Loucy (cell line): ENCODE measurements around the gene COL11A2.
"Not testable (repeated sequence)": the region's sequence is repeated elsewhere in the genome, so short reads cannot be mapped to it uniquely, and the experiment has no call there.

Experiments
- H2AFZ ChIP-seq: fragments of 200-600 bp; sonication (generic); 2 replicates; pipeline ENCODE4 v1.6.0; 2016; ENCODE audit warnings: antibody characterized with exemption, mild to moderate bottlenecking, low read length, moderate library complexity
- H3F3A ChIP-seq: fragments of 200-600 bp; 2 replicates; pipeline ENCODE4 v1.6.0; 2016; ENCODE audit warnings: antibody characterized with exemption, low read depth, mild to moderate bottlenecking
- H3K27me3 ChIP-seq: fragments of 200-600 bp; sonication (generic); 2 replicates; pipeline ENCODE4 v1.6.1; 2014; ENCODE audit warnings: low read length, mild to moderate bottlenecking; ENCODE audit not compliant: insufficient read depth, poor library complexity, severe bottlenecking
- H3K36me3 ChIP-seq: fragments of 200-600 bp; sonication (generic); 2 replicates; pipeline ENCODE4 v1.6.1; 2016; ENCODE audit warnings: low read length; ENCODE audit not compliant: insufficient read depth
- H3K4me1 ChIP-seq: fragments of 200-600 bp; sonication (generic); 2 replicates; pipeline ENCODE4 v1.5.1; 2014; ENCODE audit warnings: low read length, mild to moderate bottlenecking; ENCODE audit not compliant: insufficient read depth, poor library complexity, severe bottlenecking
- H3K4me2 ChIP-seq: fragments of 200-600 bp; sonication (generic); 2 replicates; pipeline ENCODE4 v1.6.0; 2014; ENCODE audit warnings: antibody characterized with exemption, low read length, low read depth, mild to moderate bottlenecking; ENCODE audit not compliant: poor library complexity, severe bottlenecking
- H3K4me3 ChIP-seq: fragments of 200-600 bp; sonication (generic); 2 replicates; pipeline ENCODE4 v1.5.1; 2014; ENCODE audit warnings: low read length, mild to moderate bottlenecking, mixed read lengths; ENCODE audit not compliant: poor library complexity, severe bottlenecking
- H3K79me2 ChIP-seq: fragments of 200-600 bp; sonication (generic); 2 replicates; pipeline ENCODE4 v1.6.1; 2014; ENCODE audit warnings: low read length; ENCODE audit not compliant: insufficient read depth
- H3K9ac ChIP-seq: fragments of 200-600 bp; sonication (generic); 2 replicates; pipeline ENCODE4 v1.6.0; 2014; ENCODE audit warnings: mild to moderate bottlenecking, low read depth, low read length, moderate library complexity; ENCODE audit not compliant: poor library complexity, severe bottlenecking
- H3K9me2 ChIP-seq: fragments of 200-600 bp; sonication (generic); replicated peaks from 2 replicates; pipeline ENCODE4 v1.6.1; 2016; ENCODE audit warnings: low read depth, low read length, mixed read lengths
- H3K9me3 ChIP-seq: fragments of 200-600 bp; sonication (generic); 2 replicates; pipeline ENCODE4 v1.6.1; 2014; ENCODE audit warnings: mild to moderate bottlenecking, antibody characterized with exemption, low read length, low read depth; ENCODE audit not compliant: insufficient read depth
- H4K20me1 ChIP-seq: fragments of 200-600 bp; sonication (generic); 2 replicates; pipeline ENCODE4 v1.6.0; 2014; ENCODE audit warnings: antibody characterized with exemption, low read length, mild to moderate bottlenecking; ENCODE audit not compliant: insufficient read depth, poor library complexity, severe bottlenecking
- EZH2phosphoT487 ChIP-seq: fragments of 200-600 bp; IDR thresholded peaks from 2 replicates; pipeline ENCODE4 v1.6.1; 2018; ENCODE audit warnings: antibody characterized with exemption, mild to moderate bottlenecking, moderate library complexity, borderline replicate concordance
- TF ChIP-seq, protein P1 (sequence below): fragments of 200-600 bp; sonication (generic); conservative IDR thresholded peaks from 2 replicates; pipeline ENCODE4 v1.5.1; 2014; ENCODE audit warnings: mild to moderate bottlenecking, antibody characterized with exemption, low read length

COL11A2 gene

DNA sequence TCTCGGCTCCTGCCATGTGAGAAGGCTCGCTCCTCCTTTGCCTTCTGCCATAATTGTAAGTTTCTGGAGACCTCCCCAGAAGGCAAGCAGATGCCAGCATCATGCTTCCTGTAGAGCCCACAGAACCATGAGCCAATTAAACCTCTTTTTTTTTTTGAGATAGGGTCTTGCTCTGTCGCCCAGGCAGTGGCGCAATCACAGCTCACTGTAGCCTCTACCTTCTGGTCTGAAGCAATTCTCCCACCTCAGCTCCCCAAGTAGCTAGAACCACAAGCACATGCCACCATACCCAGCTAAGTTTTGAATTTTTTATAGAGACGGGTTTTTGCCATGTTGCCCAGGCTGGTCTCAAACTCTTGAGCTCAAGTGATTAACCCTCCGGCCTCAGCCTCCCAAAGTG, 44.6 kb upstream of the COL11A2 start:
- Histone ChIP-seq H3K4me2 (no peak overlapping the region), H3K4me3 (no peak overlapping the region), H3K4me1 (peaks cover 4% of the 10 kb centered on the region), H3K27me3 (no peaks in the 10 kb centered on the region), H3K9me2 (no peaks in the 10 kb centered on the region), H4K20me1 (no peaks in the 10 kb centered on the region), H3F3A (no peaks in the 10 kb centered on the region), H2AFZ (no peak overlapping the region), H3K79me2 (no peaks in the 10 kb centered on the region), H3K36me3 (no peaks in the 10 kb centered on the region), H3K9ac (no peak overlapping the region), H3K9me3 (no peaks in the 10 kb centered on the region)
- TF ChIP-seq, protein P1, sequence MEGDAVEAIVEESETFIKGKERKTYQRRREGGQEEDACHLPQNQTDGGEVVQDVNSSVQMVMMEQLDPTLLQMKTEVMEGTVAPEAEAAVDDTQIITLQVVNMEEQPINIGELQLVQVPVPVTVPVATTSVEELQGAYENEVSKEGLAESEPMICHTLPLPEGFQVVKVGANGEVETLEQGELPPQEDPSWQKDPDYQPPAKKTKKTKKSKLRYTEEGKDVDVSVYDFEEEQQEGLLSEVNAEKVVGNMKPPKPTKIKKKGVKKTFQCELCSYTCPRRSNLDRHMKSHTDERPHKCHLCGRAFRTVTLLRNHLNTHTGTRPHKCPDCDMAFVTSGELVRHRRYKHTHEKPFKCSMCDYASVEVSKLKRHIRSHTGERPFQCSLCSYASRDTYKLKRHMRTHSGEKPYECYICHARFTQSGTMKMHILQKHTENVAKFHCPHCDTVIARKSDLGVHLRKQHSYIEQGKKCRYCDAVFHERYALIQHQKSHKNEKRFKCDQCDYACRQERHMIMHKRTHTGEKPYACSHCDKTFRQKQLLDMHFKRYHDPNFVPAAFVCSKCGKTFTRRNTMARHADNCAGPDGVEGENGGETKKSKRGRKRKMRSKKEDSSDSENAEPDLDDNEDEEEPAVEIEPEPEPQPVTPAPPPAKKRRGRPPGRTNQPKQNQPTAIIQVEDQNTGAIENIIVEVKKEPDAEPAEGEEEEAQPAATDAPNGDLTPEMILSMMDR = no peak
- no peak for TF ChIP-seq EZH2phosphoT487

DNA sequence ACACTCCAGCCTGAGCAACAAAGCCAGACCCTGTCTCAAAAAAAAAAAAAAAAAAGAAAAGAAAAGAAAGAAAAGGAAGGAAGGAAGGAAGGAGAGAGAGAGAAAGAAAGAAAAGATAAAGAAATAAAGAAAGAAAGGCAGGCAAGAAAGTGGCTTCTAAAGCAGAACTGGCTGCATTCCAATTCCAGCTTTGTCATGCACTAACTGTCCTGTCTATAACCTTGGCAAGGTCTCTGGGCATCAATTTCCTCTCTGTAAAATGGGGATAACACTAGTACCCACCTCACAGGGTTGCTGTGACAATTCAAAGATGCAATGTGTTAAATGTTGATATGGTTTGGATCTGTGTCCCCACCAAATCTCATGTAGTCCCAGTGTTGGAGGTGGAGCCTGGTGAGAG, 44.1 kb upstream of the COL11A2 start:
- Histone ChIP-seq H3K9me2 (no peaks in the 10 kb centered on the region), H3K36me3 (no peaks in the 10 kb centered on the region), H2AFZ (no peak overlapping the region), H3K9me3 (no peaks in the 10 kb centered on the region), H3K27me3 (no peaks in the 10 kb centered on the region), H3K4me1 (peaks cover 4% of the 10 kb centered on the region), H3K4me3 (no peak overlapping the region), H3K4me2 (no peak overlapping the region), H4K20me1 (no peaks in the 10 kb centered on the region), H3F3A (no peaks in the 10 kb centered on the region), H3K9ac (no peak overlapping the region), H3K79me2 (no peaks in the 10 kb centered on the region)
- TF ChIP-seq, protein P1 = no peak
- TF ChIP-seq EZH2phosphoT487 = no peak

DNA sequence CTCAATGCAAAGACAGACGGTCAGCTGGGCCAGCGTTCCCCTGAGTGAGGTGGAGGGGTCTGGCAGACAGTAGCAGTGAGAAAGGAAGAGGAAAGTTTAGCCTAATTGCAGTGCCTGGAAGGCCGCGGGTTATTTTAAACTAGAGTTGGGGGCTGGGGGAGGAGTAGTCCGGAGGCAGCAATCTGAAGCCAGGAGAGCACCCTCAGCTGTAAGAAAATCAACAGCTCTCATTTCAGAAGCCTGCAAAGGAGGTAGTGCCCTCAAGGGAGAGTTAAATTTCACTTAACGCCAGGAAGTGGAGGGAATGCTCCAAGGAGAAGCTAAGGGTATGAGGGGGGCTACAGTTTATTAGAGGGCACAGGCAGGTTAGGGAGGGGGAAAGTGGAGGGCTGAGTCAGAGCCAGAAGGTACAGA, 43.0 kb upstream of the COL11A2 start:
- H4K20me1 ChIP-seq = no peaks in the 10 kb centered on the region
- no peak overlapping the region for H3K4me2 ChIP-seq
- no peaks in the 10 kb centered on the region for H3K27me3 ChIP-seq
- no peaks in the 10 kb centered on the region for H3F3A ChIP-seq
- H2AFZ ChIP-seq = 0 out of 2 replicates have a peak overlapping the region, but pooled peaks have one; percentile 2
- no peak overlapping the region for H3K9ac ChIP-seq
- H3K36me3 ChIP-seq = no peaks in the 10 kb centered on the region
- no peaks in the 10 kb centered on the region for H3K79me2 ChIP-seq
- TF ChIP-seq, protein P1 = no peak
- TF ChIP-seq EZH2phosphoT487 = no peak
- H3K4me3 ChIP-seq = no peak overlapping the region
- no peaks in the 10 kb centered on the region for H3K9me3 ChIP-seq
- H3K9me2 ChIP-seq = no peaks in the 10 kb centered on the region
- H3K4me1 ChIP-seq = peaks cover 4% of the 10 kb centered on the region

DNA sequence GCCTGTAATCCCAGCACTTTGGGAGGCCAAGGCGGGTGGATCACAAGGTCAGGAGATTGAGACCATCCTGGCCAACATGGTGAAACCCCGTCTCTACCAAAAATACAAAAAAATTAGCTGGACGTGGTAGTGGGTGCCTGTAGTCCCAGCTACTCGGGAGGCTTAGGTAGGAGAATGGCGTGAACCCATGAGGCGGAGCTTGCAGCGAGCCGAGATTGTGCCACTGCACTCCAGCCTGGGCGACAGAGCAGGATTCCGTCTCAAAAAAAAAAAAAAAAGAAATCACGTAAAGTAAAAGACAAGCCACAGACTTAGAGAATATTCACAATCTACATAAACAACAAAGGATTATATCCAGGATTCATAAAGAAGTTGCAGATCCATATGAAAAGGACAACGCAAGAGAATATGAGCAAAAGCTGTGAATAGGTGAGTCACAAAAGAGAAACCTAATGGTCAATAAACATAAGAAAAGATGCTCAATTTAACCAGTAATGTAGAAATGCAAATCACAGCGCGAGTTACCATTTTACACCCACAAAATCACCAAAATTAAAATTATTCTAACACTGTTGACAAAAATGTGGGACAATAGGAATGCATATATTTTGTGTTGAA, 34.3 kb upstream of the COL11A2 start:
- not testable (repeated sequence) for H3K4me3 ChIP-seq, H2AFZ ChIP-seq, H3K9ac ChIP-seq, H3F3A ChIP-seq, H3K79me2 ChIP-seq, H4K20me1 ChIP-seq, H3K4me1 ChIP-seq, H3K9me3 ChIP-seq, H3K9me2 ChIP-seq, H3K4me2 ChIP-seq, H3K36me3 ChIP-seq, H3K27me3 ChIP-seq
